Liver (tissue), 9 donors: ENCODE data around the gene USP46. TPM values are rescaled to one million over a fixed set of nuclear protein-coding genes. Genes with fewer than 3 reads are reported as not detected.

Source experiments
- DNase-seq: peaks from one replicate; pipeline ENCODE4 v3.0.0-alpha.2; 2017; ENCODE audit warnings: low spot score
- H3K27ac ChIP-seq, 2 donors: one replicate each; pipeline ENCODE4 v1.7.0; 2013; ENCODE audit warnings: inconsistent platforms in 2 of 2, low read length in 2 of 2, control low read depth in 1 of 2, low read depth in 1 of 2, mild to moderate bottlenecking in 1 of 2
- H3K27me3 ChIP-seq, 4 donors: one replicate each; pipeline versions ENCODE4 v1.6.1 to v1.7.0; 2013; ENCODE audit warnings: low read length in 3 of 4, inconsistent platforms in 1 of 4, mild to moderate bottlenecking in 1 of 4, moderate library complexity in 1 of 4; ENCODE audit not compliant: control insufficient read depth in 4 of 4, insufficient read depth in 4 of 4
- H3K36me3 ChIP-seq, 4 donors: one replicate each; pipeline versions ENCODE4 v1.6.1 to v1.7.0; 2013; ENCODE audit warnings: low read length in 3 of 4, mild to moderate bottlenecking in 3 of 4, low read depth in 1 of 4, moderate library complexity in 1 of 4; ENCODE audit not compliant: control insufficient read depth in 4 of 4, insufficient read depth in 3 of 4
- H3K4me1 ChIP-seq, 4 donors: one replicate each; pipeline versions ENCODE4 v1.6.1 to v1.7.0; 2013; ENCODE audit warnings: low read length in 3 of 4, mild to moderate bottlenecking in 3 of 4, moderate library complexity in 1 of 4; ENCODE audit not compliant: control insufficient read depth in 4 of 4, insufficient read depth in 4 of 4
- H3K4me3 ChIP-seq, 3 donors: one replicate each; pipeline versions ENCODE4 v1.6.1 to v1.7.0; 2013; ENCODE audit warnings: low read length in 3 of 3, control low read depth in 1 of 3, low read depth in 1 of 3, mild to moderate bottlenecking in 1 of 3
- H3K9ac ChIP-seq, 2 donors: one replicate each; pipeline ENCODE4 v1.7.0; 2013; ENCODE audit warnings: low read length in 2 of 2, mild to moderate bottlenecking in 2 of 2, moderate library complexity in 2 of 2, control low read depth in 1 of 2, low read depth in 1 of 2
- H3K9me3 ChIP-seq, 4 donors: one replicate each; pipeline versions ENCODE4 v1.6.1 to v1.7.0; 2013; ENCODE audit warnings: low read length in 3 of 4; ENCODE audit not compliant: control insufficient read depth in 4 of 4
- FOXA2 ChIP-seq: IDR thresholded peaks from 2 replicates; pipeline ENCODE4 v1.6.1; 2016; ENCODE audit warnings: antibody characterized with exemption
- GABPA ChIP-seq, 2 donors: IDR thresholded peaks in 1 of 2; conservative IDR thresholded peaks in 1 of 2; 2 replicates each; pipeline ENCODE4 v1.6.1; 2016; ENCODE audit warnings: antibody characterized with exemption in 2 of 2, mild to moderate bottlenecking in 1 of 2, moderate library complexity in 1 of 2
- HNF4A ChIP-seq, 2 donors: conservative IDR thresholded peaks; 2 replicates each; pipeline ENCODE4 v1.6.1; 2016; ENCODE audit warnings: antibody characterized with exemption in 2 of 2, mild to moderate bottlenecking in 2 of 2
- NR2F2 ChIP-seq: IDR thresholded peaks from 2 replicates; pipeline ENCODE4 v1.6.1; 2016; ENCODE audit warnings: antibody characterized with exemption
- RAD21 ChIP-seq, 2 donors: IDR thresholded peaks; 2 replicates each; pipeline ENCODE4 v1.6.1; 2016; ENCODE audit warnings: antibody characterized with exemption in 2 of 2, mild to moderate bottlenecking in 2 of 2
- RXRA ChIP-seq, 2 donors: IDR thresholded peaks; 2 replicates each; pipeline ENCODE4 v1.6.1; 2017 to 2018; ENCODE audit warnings: antibody characterized with exemption in 2 of 2, mild to moderate bottlenecking in 1 of 2
- SP1 ChIP-seq: IDR thresholded peaks from 2 replicates; pipeline ENCODE4 v1.6.1; 2018; ENCODE audit warnings: antibody characterized with exemption, mild to moderate bottlenecking
- TAF1 ChIP-seq: conservative IDR thresholded peaks from 2 replicates; pipeline ENCODE4 v1.6.1; 2016; ENCODE audit warnings: antibody characterized with exemption, mild to moderate bottlenecking
- YY1 ChIP-seq: IDR thresholded peaks from 2 replicates; pipeline ENCODE4 v1.6.1; 2016; ENCODE audit warnings: antibody characterized with exemption, mild to moderate bottlenecking
- WGBS: extraction: QIAGEN DNeasy Blood & Tissue Kit; methylation state at CpG from one replicate; pipeline ENCODE4 v1.1.7; 2013; 5-methylcytosine and 5-hydroxymethylcytosine counted together
- polyA plus RNA-seq, 2 donors: library from polyadenylated mRNA; stranded (reverse) in 1 of 2; unstranded in 1 of 2; fragments of 200-250 nt in 1 of 2; fragments of >200 nt in 1 of 2; fragmentation: Nextera tagmentation in 1 of 2; extraction: Ambion mirVana in 1 of 2; gene quantifications; one replicate each; pipeline versions ENCODE4 v1.2.1 to v1.2.3, GENCODE V29; 2013 to 2015
- total RNA-seq, 2 donors: library from RNA; depleted of rRNA; stranded (reverse); fragments of >200 nt; gene quantifications; one replicate each; pipeline ENCODE4 v1.2.3, GENCODE V29; 2014
- TF ChIP-seq, protein P1 (sequence below): IDR thresholded peaks from 2 replicates; pipeline ENCODE4 v1.6.1; 2016; ENCODE audit warnings: antibody characterized with exemption
- TF ChIP-seq, protein P2 (sequence below): IDR thresholded peaks from 2 replicates; pipeline ENCODE4 v1.6.1; 2016; ENCODE audit warnings: antibody characterized with exemption, mild to moderate bottlenecking
- TF ChIP-seq, protein P3 (sequence below): IDR thresholded peaks from 2 replicates; pipeline ENCODE4 v1.6.1; 2016; ENCODE audit warnings: antibody characterized with exemption
- TF ChIP-seq, protein P4 (sequence below): IDR thresholded peaks from 2 replicates; pipeline ENCODE4 v1.6.1; 2016; ENCODE audit warnings: antibody characterized with exemption
- donor health status: healthy.
- donor health status: healthy.
- donor health status: healthy.
- donor health status: healthy.
- donor health status: healthy.

Gene USP46
- total and polyA plus RNA-seq, 4 donors, result 2.3 to 5.5 (median 3.9) TPM

DNA sequence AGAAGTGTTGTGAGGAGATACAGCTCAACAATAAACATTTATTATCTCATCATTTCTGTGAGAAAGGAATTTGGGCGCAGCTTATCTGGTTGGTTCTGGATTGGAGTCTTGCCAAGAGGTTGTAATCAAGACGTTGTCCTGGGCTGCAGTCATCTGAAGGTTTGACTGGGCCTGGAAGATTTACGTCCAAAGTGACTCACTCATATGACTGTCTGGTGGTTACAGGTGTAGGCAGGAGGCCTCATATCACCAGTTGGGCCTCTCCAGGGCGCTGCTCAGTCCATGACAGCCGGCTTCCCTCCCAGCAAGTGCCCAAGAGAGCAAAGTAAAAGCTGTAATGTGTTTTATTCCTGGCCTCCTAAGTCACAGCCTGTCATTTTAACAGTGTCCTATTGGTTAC is 106.3 kb downstream of the USP46 start:
- H3K27ac ChIP-seq, result no peak overlapping the region
- H3K4me1 ChIP-seq, result no peaks in the 10 kb centered on the region
- DNase-seq, result no peak
- no peaks in the 10 kb centered on the region for H3K9me3 ChIP-seq
- H3K9ac ChIP-seq, result no peak overlapping the region
- H3K36me3 ChIP-seq, result no peaks in the 10 kb centered on the region
- no peak overlapping the region for H3K4me3 ChIP-seq
- WGBS, result 84% methylated on average over 5 of the region's 5 CpGs
- H3K27me3 ChIP-seq, result no peaks in the 10 kb centered on the region
- TF ChIP-seq RAD21 (IDR thresholded peaks at IDR 0.05) (no peak), RXRA (IDR thresholded peaks at IDR 0.05) (no peak), GABPA (IDR thresholded peaks at IDR 0.05 in 1 of 2, conservative IDR thresholded peaks at IDR 0.05 in 1 of 2) (no peak), YY1 (no peak), FOXA2 (no peak), TAF1 (no peak), HNF4A (conservative IDR thresholded peaks at IDR 0.05) (no peak), NR2F2 (no peak)
- TF ChIP-seq, protein P1, sequence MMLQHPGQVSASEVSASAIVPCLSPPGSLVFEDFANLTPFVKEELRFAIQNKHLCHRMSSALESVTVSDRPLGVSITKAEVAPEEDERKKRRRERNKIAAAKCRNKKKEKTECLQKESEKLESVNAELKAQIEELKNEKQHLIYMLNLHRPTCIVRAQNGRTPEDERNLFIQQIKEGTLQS, result no peak
- TF ChIP-seq, protein P2, sequence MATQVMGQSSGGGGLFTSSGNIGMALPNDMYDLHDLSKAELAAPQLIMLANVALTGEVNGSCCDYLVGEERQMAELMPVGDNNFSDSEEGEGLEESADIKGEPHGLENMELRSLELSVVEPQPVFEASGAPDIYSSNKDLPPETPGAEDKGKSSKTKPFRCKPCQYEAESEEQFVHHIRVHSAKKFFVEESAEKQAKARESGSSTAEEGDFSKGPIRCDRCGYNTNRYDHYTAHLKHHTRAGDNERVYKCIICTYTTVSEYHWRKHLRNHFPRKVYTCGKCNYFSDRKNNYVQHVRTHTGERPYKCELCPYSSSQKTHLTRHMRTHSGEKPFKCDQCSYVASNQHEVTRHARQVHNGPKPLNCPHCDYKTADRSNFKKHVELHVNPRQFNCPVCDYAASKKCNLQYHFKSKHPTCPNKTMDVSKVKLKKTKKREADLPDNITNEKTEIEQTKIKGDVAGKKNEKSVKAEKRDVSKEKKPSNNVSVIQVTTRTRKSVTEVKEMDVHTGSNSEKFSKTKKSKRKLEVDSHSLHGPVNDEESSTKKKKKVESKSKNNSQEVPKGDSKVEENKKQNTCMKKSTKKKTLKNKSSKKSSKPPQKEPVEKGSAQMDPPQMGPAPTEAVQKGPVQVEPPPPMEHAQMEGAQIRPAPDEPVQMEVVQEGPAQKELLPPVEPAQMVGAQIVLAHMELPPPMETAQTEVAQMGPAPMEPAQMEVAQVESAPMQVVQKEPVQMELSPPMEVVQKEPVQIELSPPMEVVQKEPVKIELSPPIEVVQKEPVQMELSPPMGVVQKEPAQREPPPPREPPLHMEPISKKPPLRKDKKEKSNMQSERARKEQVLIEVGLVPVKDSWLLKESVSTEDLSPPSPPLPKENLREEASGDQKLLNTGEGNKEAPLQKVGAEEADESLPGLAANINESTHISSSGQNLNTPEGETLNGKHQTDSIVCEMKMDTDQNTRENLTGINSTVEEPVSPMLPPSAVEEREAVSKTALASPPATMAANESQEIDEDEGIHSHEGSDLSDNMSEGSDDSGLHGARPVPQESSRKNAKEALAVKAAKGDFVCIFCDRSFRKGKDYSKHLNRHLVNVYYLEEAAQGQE, result no peak
- TF ChIP-seq, protein P3, sequence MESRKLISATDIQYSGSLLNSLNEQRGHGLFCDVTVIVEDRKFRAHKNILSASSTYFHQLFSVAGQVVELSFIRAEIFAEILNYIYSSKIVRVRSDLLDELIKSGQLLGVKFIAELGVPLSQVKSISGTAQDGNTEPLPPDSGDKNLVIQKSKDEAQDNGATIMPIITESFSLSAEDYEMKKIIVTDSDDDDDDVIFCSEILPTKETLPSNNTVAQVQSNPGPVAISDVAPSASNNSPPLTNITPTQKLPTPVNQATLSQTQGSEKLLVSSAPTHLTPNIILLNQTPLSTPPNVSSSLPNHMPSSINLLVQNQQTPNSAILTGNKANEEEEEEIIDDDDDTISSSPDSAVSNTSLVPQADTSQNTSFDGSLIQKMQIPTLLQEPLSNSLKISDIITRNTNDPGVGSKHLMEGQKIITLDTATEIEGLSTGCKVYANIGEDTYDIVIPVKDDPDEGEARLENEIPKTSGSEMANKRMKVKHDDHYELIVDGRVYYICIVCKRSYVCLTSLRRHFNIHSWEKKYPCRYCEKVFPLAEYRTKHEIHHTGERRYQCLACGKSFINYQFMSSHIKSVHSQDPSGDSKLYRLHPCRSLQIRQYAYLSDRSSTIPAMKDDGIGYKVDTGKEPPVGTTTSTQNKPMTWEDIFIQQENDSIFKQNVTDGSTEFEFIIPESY, result no peak
- TF ChIP-seq, protein P4, sequence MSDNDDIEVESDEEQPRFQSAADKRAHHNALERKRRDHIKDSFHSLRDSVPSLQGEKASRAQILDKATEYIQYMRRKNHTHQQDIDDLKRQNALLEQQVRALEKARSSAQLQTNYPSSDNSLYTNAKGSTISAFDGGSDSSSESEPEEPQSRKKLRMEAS, result no peak

DNA sequence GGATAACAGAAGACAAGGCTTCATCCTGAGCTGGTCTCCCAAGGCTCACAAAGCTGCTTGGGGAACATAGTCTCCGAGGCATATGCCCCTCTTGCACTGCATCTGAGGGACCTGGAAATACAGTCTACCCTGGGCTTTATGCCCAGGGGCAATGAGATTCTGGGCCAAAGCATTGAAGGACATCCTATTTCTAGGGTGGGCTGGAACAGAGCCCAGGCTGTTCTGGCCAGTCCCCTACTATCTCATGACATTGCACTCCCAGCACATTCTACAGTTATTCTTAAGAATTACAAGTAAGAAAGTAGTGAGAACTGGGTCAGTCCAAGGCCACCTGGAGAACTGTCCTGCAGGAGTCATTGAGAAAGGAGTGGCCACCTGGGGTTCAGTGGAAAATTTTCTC is 107.6 kb downstream of the USP46 start:
- Histone ChIP-seq H3K27ac (no peak overlapping the region), H3K36me3 (no peaks in the 10 kb centered on the region), H3K4me3 (no peak overlapping the region), H3K4me1 (no peaks in the 10 kb centered on the region), H3K9ac (no peak overlapping the region), H3K9me3 (no peaks in the 10 kb centered on the region), H3K27me3 (no peaks in the 10 kb centered on the region)
- 84% methylated on average over 1 of the region's 1 CpG for WGBS
- no peak for DNase-seq
- TF ChIP-seq NR2F2, result no peak
- TF ChIP-seq TAF1, result no peak
- no peak for TF ChIP-seq SP1
- no peak for TF ChIP-seq RAD21 (IDR thresholded peaks at IDR 0.05)
- TF ChIP-seq, protein P4, result no peak
- TF ChIP-seq, protein P3, result no peak
